Osteoblast (primary cell): ENCODE data around the gene ZBP1. TPM values are rescaled to one million over a fixed set of nuclear protein-coding genes. Genes with fewer than 3 reads are reported as not detected.
A peak's percentile ranks its signal among the peaks of the same experiment; 100 is the strongest.

Experiments
- DNase-seq: peaks from one replicate; pipeline ENCODE4 v3.0.0; 2011; ENCODE audit warnings: low spot score, mixed read lengths; ENCODE audit not compliant: insufficient read length; ENCODE audit errors: missing footprints
- H2AFZ ChIP-seq: 2 replicates; pipeline ENCODE4 v1.6.0; 2011; ENCODE audit warnings: mild to moderate bottlenecking, low read length
- H3K27ac ChIP-seq: 2 replicates; pipeline ENCODE4 v1.5.1; 2011; ENCODE audit warnings: mild to moderate bottlenecking, low read depth, low read length, moderate library complexity
- H3K27me3 ChIP-seq: 2 replicates; pipeline ENCODE4 v1.6.0; 2012; ENCODE audit warnings: mild to moderate bottlenecking, control low read depth, inconsistent platforms, low read length, moderate library complexity; ENCODE audit not compliant: insufficient read depth
- H3K36me3 ChIP-seq: 2 replicates; pipeline ENCODE4 v1.5.1; 2011; ENCODE audit warnings: mild to moderate bottlenecking, low read length, control low read depth, moderate library complexity; ENCODE audit not compliant: insufficient read depth
- H3K4me1 ChIP-seq: 2 replicates; pipeline ENCODE4 v1.5.1; 2011; ENCODE audit warnings: mild to moderate bottlenecking, low read length, control low read depth, moderate library complexity; ENCODE audit not compliant: insufficient read depth
- H3K4me2 ChIP-seq: 2 replicates; pipeline ENCODE4 v1.6.0; 2011; ENCODE audit warnings: mild to moderate bottlenecking, low read length; ENCODE audit not compliant: insufficient read depth
- H3K4me3 ChIP-seq: fragments of 200-600 bp; sonication (generic); 3 replicates; pipeline ENCODE4 v1.5.1; 2012; ENCODE audit warnings: mild to moderate bottlenecking, low read length, inconsistent platforms; ENCODE audit not compliant: insufficient read depth
- H3K79me2 ChIP-seq: 2 replicates; pipeline ENCODE4 v1.6.0; 2012; ENCODE audit warnings: mild to moderate bottlenecking, low read length, control low read depth, inconsistent platforms; ENCODE audit not compliant: insufficient read depth
- H3K9me3 ChIP-seq: 2 replicates; pipeline ENCODE4 v1.5.1; 2011; ENCODE audit warnings: low read depth, low read length, control low read depth
- H4K20me1 ChIP-seq: 2 replicates; pipeline ENCODE4 v1.6.0; 2012; ENCODE audit warnings: mild to moderate bottlenecking, low read length, control low read depth; ENCODE audit not compliant: insufficient read depth
- CTCF ChIP-seq: IDR thresholded peaks from 2 replicates; pipeline ENCODE4 v1.5.1; 2011; ENCODE audit warnings: mild to moderate bottlenecking, low read depth, low read length, moderate library complexity; ENCODE audit errors: extremely low read depth
- total RNA-seq: library from RNA; depleted of rRNA; stranded (reverse); fragments of >200 nt; gene quantifications from 2 replicates; pipeline ENCODE4 v1.2.3, GENCODE V29; 2012

ZBP1 gene
- total RNA-seq, 1 donor = not detected

- no peak for DNase-seq
- H3K4me1 ChIP-seq = no peaks in the 10 kb centered on the region
- H3K79me2 ChIP-seq = no peaks in the 10 kb centered on the region
- H2AFZ ChIP-seq = no peak overlapping the region
- no peak overlapping the region for H3K4me3 ChIP-seq
- peaks cover 43% of the 10 kb centered on the region for H3K27me3 ChIP-seq
- no peak overlapping the region for H3K27ac ChIP-seq
- TF ChIP-seq CTCF = no peak
- no peak overlapping the region for H3K4me2 ChIP-seq
- no peaks in the 10 kb centered on the region for H3K9me3 ChIP-seq
- no peaks in the 10 kb centered on the region for H3K36me3 ChIP-seq
- no peaks in the 10 kb centered on the region for H4K20me1 ChIP-seq
Observed at GRCh38 chr20:57576617-57577550, 43.3 kb downstream of the ZBP1 start.

- no peaks in the 10 kb centered on the region for H4K20me1 ChIP-seq
- no peak for TF ChIP-seq CTCF
- H2AFZ ChIP-seq = no peak overlapping the region
- H3K36me3 ChIP-seq = no peaks in the 10 kb centered on the region
- H3K4me3 ChIP-seq = no peak overlapping the region
- no peak overlapping the region for H3K27ac ChIP-seq
- H3K27me3 ChIP-seq = peaks cover 35% of the 10 kb centered on the region
- peak; percentile 21 for DNase-seq
- H3K4me1 ChIP-seq = no peaks in the 10 kb centered on the region
- no peaks in the 10 kb centered on the region for H3K9me3 ChIP-seq
- no peaks in the 10 kb centered on the region for H3K79me2 ChIP-seq
- H3K4me2 ChIP-seq = no peak overlapping the region
Observed at GRCh38 chr20:57576002-57576401, 44.2 kb downstream of the ZBP1 start.

GRCh38 chr20:57574954-57575353 is 45.3 kb downstream of the ZBP1 start:
- Histone ChIP-seq H4K20me1 (no peaks in the 10 kb centered on the region), H3K79me2 (no peaks in the 10 kb centered on the region), H2AFZ (no peak overlapping the region), H3K4me2 (no peak overlapping the region), H3K36me3 (no peaks in the 10 kb centered on the region), H3K27me3 (peaks cover 31% of the 10 kb centered on the region), H3K4me1 (no peaks in the 10 kb centered on the region), H3K9me3 (no peaks in the 10 kb centered on the region), H3K27ac (no peak overlapping the region), H3K4me3 (no peak overlapping the region)
- DNase-seq = no peak
- no peak for TF ChIP-seq CTCF

GRCh38 chr20:57573894-57574293 is 46.3 kb downstream of the ZBP1 start:
- H3K4me2 ChIP-seq = no peak overlapping the region
- H3K4me3 ChIP-seq = no peak overlapping the region
- H2AFZ ChIP-seq = no peak overlapping the region
- H3K27me3 ChIP-seq = peaks cover 31% of the 10 kb centered on the region
- peak; percentile 32 for DNase-seq
- no peak overlapping the region for H3K27ac ChIP-seq
- H4K20me1 ChIP-seq = no peaks in the 10 kb centered on the region
- no peaks in the 10 kb centered on the region for H3K4me1 ChIP-seq
- peak; percentile 36 for TF ChIP-seq CTCF
- H3K79me2 ChIP-seq = no peaks in the 10 kb centered on the region
- no peaks in the 10 kb centered on the region for H3K9me3 ChIP-seq
- H3K36me3 ChIP-seq = no peaks in the 10 kb centered on the region
